K562 (cell line): Measurements from ENCODE around the gene IL20. TPM values are rescaled to one million over a fixed set of nuclear protein-coding genes. Genes with fewer than 3 reads are reported as not detected.

Experiments used
- ATF7 ChIP-seq: fragments of 450-650 bp; IDR thresholded peaks from 2 replicates; pipeline ENCODE4 v1.7.1; 2014; ENCODE audit warnings: mild to moderate bottlenecking, moderate library complexity
- BRCA1 ChIP-seq, 2 experiments: fragments of 450-650 bp in 1 of 2; sonication (generic) in 1 of 2; formaldehyde crosslinking in 1 of 2; IDR thresholded peaks; 2 replicates each; pipeline versions ENCODE4 v1.5.0 to v1.6.1; 2017 to 2020; ENCODE audit warnings: mild to moderate bottlenecking in 1 of 2, missing genetic modification reagents in 1 of 2
- CBX3 ChIP-seq, 2 experiments: IDR thresholded peaks; 1 replicate in 1 of 2; 2 replicates in 1 of 2; pipeline ENCODE4 v1.6.1; 2012; ENCODE audit warnings: inconsistent platforms in 2 of 2, low read length in 2 of 2, borderline replicate concordance in 1 of 2, control low read depth in 1 of 2
- CHD4 ChIP-seq: fragments of 200-600 bp; sonication (generic); IDR thresholded peaks from 3 replicates; pipeline ENCODE4 v1.6.1; 2012; ENCODE audit warnings: low read depth, mild to moderate bottlenecking, mixed read lengths, low read length, inconsistent platforms; ENCODE audit not compliant: insufficient read depth, insufficient replicate concordance, poor library complexity, severe bottlenecking
- CSDE1 ChIP-seq, 2 experiments: fragments of 450-650 bp; IDR thresholded peaks; 2 replicates each; pipeline ENCODE4 v1.6.1; 2016; ENCODE audit warnings: mild to moderate bottlenecking in 1 of 2
- FOXJ2 ChIP-seq: fragments of 200-800 bp; sonication (Bioruptor generic); IDR thresholded peaks from 2 replicates; pipeline ENCODE4 v1.6.1; 2016; ENCODE audit warnings: missing genetic modification characterization, missing compliant biosample characterization
- GABPA ChIP-seq: fragments of 200-800 bp; sonication (Bioruptor generic); conservative IDR thresholded peaks from 2 replicates; pipeline ENCODE4 v1.6.1; 2016; ENCODE audit warnings: low read depth, missing genetic modification characterization, missing compliant biosample characterization
- GATAD2B ChIP-seq: fragments of 450-650 bp; IDR thresholded peaks from 2 replicates; pipeline ENCODE4 v1.6.1; 2017; ENCODE audit warnings: mild to moderate bottlenecking, borderline replicate concordance
- JUND ChIP-seq, 2 experiments: IDR thresholded peaks; 2 replicates in 1 of 2; 3 replicates in 1 of 2; pipeline ENCODE4 v1.6.1; 2011; ENCODE audit warnings: borderline replicate concordance in 2 of 2, low read depth in 2 of 2, low read length in 2 of 2, improper control_type of control experiment in 1 of 2, missing biosample characterization in 1 of 2, missing genetic modification characterization in 1 of 2, missing genetic modification reagents in 1 of 2
- KDM1A ChIP-seq, 2 experiments: fragments of 450-650 bp; IDR thresholded peaks; 2 replicates each; pipeline ENCODE4 v1.6.1; 2016; ENCODE audit warnings: mild to moderate bottlenecking in 2 of 2
- KLF1 ChIP-seq: fragments of 450-650 bp; IDR thresholded peaks from 2 replicates; pipeline ENCODE4 v1.6.1; 2016; ENCODE audit warnings: missing genetic modification characterization, missing compliant biosample characterization
- LEF1 ChIP-seq: fragments of 450-650 bp; IDR thresholded peaks from 2 replicates; pipeline ENCODE4 v1.6.1; 2016; ENCODE audit warnings: mild to moderate bottlenecking
- NCOA4 ChIP-seq: fragments of 450-650 bp; IDR thresholded peaks from 2 replicates; pipeline ENCODE4 v1.6.1; 2018; ENCODE audit warnings: mild to moderate bottlenecking; ENCODE audit not compliant: partially characterized antibody
- NCOA6 ChIP-seq: fragments of 450-650 bp; IDR thresholded peaks from 2 replicates; pipeline ENCODE4 v1.6.1; 2017; ENCODE audit warnings: mild to moderate bottlenecking
- NEUROD1 ChIP-seq: fragments of 150-350 bp; IDR thresholded peaks from 2 replicates; pipeline ENCODE4 v1.6.1; 2014; ENCODE audit warnings: borderline replicate concordance, low read length, low read depth; ENCODE audit not compliant: partially characterized antibody
- NFE2 ChIP-seq: IDR thresholded peaks from 2 replicates; pipeline ENCODE4 v1.6.1; 2014; ENCODE audit warnings: antibody characterized with exemption, low read depth
- NFIC ChIP-seq: fragments of 450-650 bp; IDR thresholded peaks from 2 replicates; pipeline ENCODE4 v1.6.1; 2017; ENCODE audit warnings: mild to moderate bottlenecking, inconsistent platforms
- PTBP1 ChIP-seq: fragments of 200-400 bp; formaldehyde crosslinking; IDR thresholded peaks from 2 replicates; pipeline ENCODE4 v1.6.1; 2017; ENCODE audit warnings: low read depth, low read length
- RBM22 ChIP-seq: fragments of 200-400 bp; formaldehyde crosslinking; IDR thresholded peaks from 2 replicates; pipeline ENCODE4 v1.6.1; 2018; ENCODE audit warnings: low read length, low read depth; ENCODE audit not compliant: poor library complexity, severe bottlenecking
- SIX5 ChIP-seq, 2 experiments: IDR thresholded peaks; 2 replicates each; pipeline ENCODE4 v1.6.1; 2011; ENCODE audit warnings: low read length in 2 of 2, borderline replicate concordance in 1 of 2, low read depth in 1 of 2, mild to moderate bottlenecking in 1 of 2, moderate library complexity in 1 of 2; ENCODE audit not compliant: insufficient read depth in 1 of 2
- SMAD4 ChIP-seq: fragments of 250-450 bp; sonication (Bioruptor Pico); conservative IDR thresholded peaks from 2 replicates; pipeline ENCODE4 v1.8.0; 2021; ENCODE audit warnings: inconsistent platforms, mild to moderate bottlenecking, moderate library complexity
- SMC3 ChIP-seq: conservative IDR thresholded peaks from 2 replicates; pipeline ENCODE4 v1.6.1; 2011; ENCODE audit warnings: low read depth, low read length, improper control_type of control experiment; ENCODE audit not compliant: insufficient read depth
- TAL1 ChIP-seq: fragments of 450-650 bp; IDR thresholded peaks from 2 replicates; pipeline ENCODE4 v1.6.1; 2016; ENCODE audit warnings: mild to moderate bottlenecking
- XRCC4 ChIP-seq: IDR thresholded peaks from one replicate; pipeline ENCODE4 v1.6.1; 2011; ENCODE audit not compliant: insufficient read depth, insufficient read length; ENCODE audit errors: extremely low read depth
- ZFP30 ChIP-seq: fragments of 250-450 bp; sonication (Bioruptor Pico); IDR thresholded peaks from 2 replicates; pipeline ENCODE4 v1.8.0; 2022; ENCODE audit warnings: moderate library complexity, mild to moderate bottlenecking, inconsistent platforms, borderline replicate concordance
- ZNF184 ChIP-seq: sonication (generic); formaldehyde crosslinking; IDR thresholded peaks from 2 replicates; pipeline ENCODE4 v1.5.0; 2020; ENCODE audit warnings: missing genetic modification reagents
- ZNF324 ChIP-seq: fragments of 250-450 bp; sonication (Bioruptor Pico); IDR thresholded peaks from 2 replicates; pipeline ENCODE4 v1.4.0; 2020; ENCODE audit warnings: mild to moderate bottlenecking
- polyA plus RNA-seq, 8 experiments: library from polyadenylated mRNA; depleted of rRNA in 4 of 8; stranded (reverse) in 5 of 8; unstranded in 3 of 8; fragments of >200 nt; fragmentation: Nextera tagmentation in 2 of 8; fragmentation: Illumina TruSeq in 1 of 8; extraction: Ambion mirVana in 2 of 8; extraction: Trizol in 1 of 8; gene quantifications; 2 replicates each; pipeline versions ENCODE4 v1.2.1 to v1.2.3, GENCODE V29; 2011 to 2014; ENCODE audit warnings: inconsistent platforms in 1 of 8, missing spikeins in 1 of 8
- total RNA-seq, 7 experiments: library from RNA; depleted of rRNA in 6 of 7; stranded (reverse); fragments of >200 nt in 6 of 7; fragmentation: Illumina TruSeq in 2 of 7; extraction: Trizol in 2 of 7; gene quantifications; 2 replicates each; pipeline versions ENCODE4 v1.2.1 to v1.2.3, GENCODE V29; 2011 to 2021; ENCODE audit warnings: low replicate concordance in 1 of 7
- TF ChIP-seq, protein P1 (sequence below): fragments of 250-450 bp; sonication (Bioruptor Pico); IDR thresholded peaks from 2 replicates; pipeline ENCODE4 v1.8.0; 2021; ENCODE audit warnings: mild to moderate bottlenecking, moderate library complexity
- TF ChIP-seq, protein P2 (sequence below): IDR thresholded peaks from 2 replicates; pipeline ENCODE4 v1.6.1; 2014; ENCODE audit warnings: antibody characterized with exemption

IL20 gene
- total and polyA plus RNA-seq, 9 of the 15 experiments (the other 6 are each of a cell fraction or from before 2014, with no cell fraction given): not detected

DNA sequence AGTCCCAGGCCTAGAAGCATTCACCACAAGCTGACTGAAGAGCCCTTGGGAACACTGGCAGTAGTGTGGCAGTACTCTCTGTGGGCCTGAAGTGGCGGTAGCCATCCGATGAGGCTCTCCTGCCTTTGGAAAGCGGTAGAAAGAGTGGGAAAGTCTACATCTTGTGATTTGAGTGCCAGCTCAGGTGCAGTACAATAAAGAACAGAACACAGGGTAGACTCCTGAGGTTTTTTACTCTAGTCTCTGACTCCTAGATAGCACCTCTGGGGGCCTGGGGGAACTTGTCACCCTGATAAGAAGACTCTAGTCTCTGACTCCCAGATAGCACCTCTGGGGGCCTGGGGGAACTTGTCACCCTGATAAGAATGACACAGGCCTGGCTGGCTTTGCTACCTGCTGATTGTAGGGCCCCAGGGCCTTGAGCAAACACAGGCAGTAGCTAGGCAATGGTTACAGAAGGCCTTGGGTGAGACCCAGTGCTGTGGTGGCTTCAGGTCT, 18.0 kb upstream of the IL20 start (continued):
- TF ChIP-seq SMC3 (no peak), KDM1A (IDR thresholded peaks at IDR 0.05) (peak; percentile 86 to 89), ZFP30 (no peak), ATF7 (peak; percentile 77), PTBP1 (0 out of 2 replicates have a peak, but pooled peaks have one; percentile 55), CBX3 (IDR thresholded peaks at IDR 0.05; ENCODE audit: borderline replicate concordance in 1 of 2, low read length in 2 of 2) (no peak), KLF1 (tag) (no peak), ZNF324 (CRISPR knock-in tag) (no peak), GABPA (tag) (no peak), NEUROD1 (peak; percentile 65), BRCA1 (IDR thresholded peaks at IDR 0.05) (no peak), BRCA1 (CRISPR knock-in tag; IDR thresholded peaks at IDR 0.05) (no peak), TAL1 (peak; percentile 98), NCOA4 (no peak), CSDE1 (IDR thresholded peaks at IDR 0.05) (no peak), NFIC (peak; percentile 95), FOXJ2 (tag) (no peak), ZNF184 (no peak), CHD4 (no peak), JUND (IDR thresholded peaks at IDR 0.05; ENCODE audit: borderline replicate concordance, low read depth, low read length) (peak; percentile 81), JUND (tag; IDR thresholded peaks at IDR 0.05; ENCODE audit: borderline replicate concordance, low read depth, low read length) (no peak; the same call in 2 of the 3 replicates), LEF1 (peak; percentile 84), GATAD2B (peak; percentile 98), NFE2 (0 out of 2 replicates have a peak, but pooled peaks have one; percentile 21), XRCC4 (no peak), SMAD4 (CRISPR knock-in tag) (peak; percentile 97), RBM22 (no peak), SIX5 (IDR thresholded peaks at IDR 0.05; ENCODE audit: borderline replicate concordance in 1 of 2, insufficient read depth in 1 of 2, low read depth in 1 of 2, low read length in 2 of 2) (no peak), NCOA6 (no peak)
- TF ChIP-seq, protein P1, sequence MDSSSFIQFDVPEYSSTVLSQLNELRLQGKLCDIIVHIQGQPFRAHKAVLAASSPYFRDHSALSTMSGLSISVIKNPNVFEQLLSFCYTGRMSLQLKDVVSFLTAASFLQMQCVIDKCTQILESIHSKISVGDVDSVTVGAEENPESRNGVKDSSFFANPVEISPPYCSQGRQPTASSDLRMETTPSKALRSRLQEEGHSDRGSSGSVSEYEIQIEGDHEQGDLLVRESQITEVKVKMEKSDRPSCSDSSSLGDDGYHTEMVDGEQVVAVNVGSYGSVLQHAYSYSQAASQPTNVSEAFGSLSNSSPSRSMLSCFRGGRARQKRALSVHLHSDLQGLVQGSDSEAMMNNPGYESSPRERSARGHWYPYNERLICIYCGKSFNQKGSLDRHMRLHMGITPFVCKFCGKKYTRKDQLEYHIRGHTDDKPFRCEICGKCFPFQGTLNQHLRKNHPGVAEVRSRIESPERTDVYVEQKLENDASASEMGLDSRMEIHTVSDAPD (CRISPR knock-in tag): no peak
- TF ChIP-seq, protein P2, sequence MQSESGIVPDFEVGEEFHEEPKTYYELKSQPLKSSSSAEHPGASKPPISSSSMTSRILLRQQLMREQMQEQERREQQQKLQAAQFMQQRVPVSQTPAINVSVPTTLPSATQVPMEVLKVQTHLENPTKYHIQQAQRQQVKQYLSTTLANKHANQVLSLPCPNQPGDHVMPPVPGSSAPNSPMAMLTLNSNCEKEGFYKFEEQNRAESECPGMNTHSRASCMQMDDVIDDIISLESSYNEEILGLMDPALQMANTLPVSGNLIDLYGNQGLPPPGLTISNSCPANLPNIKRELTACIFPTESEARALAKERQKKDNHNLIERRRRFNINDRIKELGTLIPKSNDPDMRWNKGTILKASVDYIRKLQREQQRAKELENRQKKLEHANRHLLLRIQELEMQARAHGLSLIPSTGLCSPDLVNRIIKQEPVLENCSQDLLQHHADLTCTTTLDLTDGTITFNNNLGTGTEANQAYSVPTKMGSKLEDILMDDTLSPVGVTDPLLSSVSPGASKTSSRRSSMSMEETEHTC: 0 out of 2 replicates have a peak, but pooled peaks have one; percentile 37
